RWPE2 (cell line): ENCODE data around the gene BDH1.
"Not testable (repeated sequence)": the region's sequence is repeated elsewhere in the genome, so short reads cannot be mapped to it uniquely, and the experiment has no call there.

Experiments used
- ATAC-seq: fragments of 200-7000 bp; cut with Tn5 transposase; 3 replicates; pipeline ENCODE4 v1.9.1; 2021; ENCODE audit warnings: low read depth
- DNase-seq: peaks from one replicate; pipeline ENCODE4 v3.0.0-alpha.2; 2020; ENCODE audit warnings: low spot score
- H3K27ac ChIP-seq: fragments of 450-650 bp; 2 replicates; pipeline ENCODE4 v1.5.1; 2017; ENCODE audit warnings: mild to moderate bottlenecking; ENCODE audit not compliant: poor library complexity, severe bottlenecking
- H3K27me3 ChIP-seq: fragments of 250-450 bp; sonication (Bioruptor Pico); 2 replicates; pipeline ENCODE4 v1.5.1; 2021; ENCODE audit warnings: mild to moderate bottlenecking, moderate library complexity; ENCODE audit not compliant: insufficient read depth, poor library complexity, severe bottlenecking
- H3K36me3 ChIP-seq: fragments of 250-450 bp; sonication (Bioruptor Pico); 2 replicates; pipeline ENCODE4 v1.5.1; 2020; ENCODE audit warnings: low read depth, mild to moderate bottlenecking, moderate library complexity
- H3K4me1 ChIP-seq: fragments of 250-450 bp; sonication (Bioruptor Pico); 2 replicates; pipeline ENCODE4 v1.5.1; 2021; ENCODE audit warnings: mild to moderate bottlenecking, moderate library complexity; ENCODE audit not compliant: insufficient read depth, poor library complexity, severe bottlenecking
- H3K4me3 ChIP-seq: fragments of 250-450 bp; sonication (Bioruptor Pico); 2 replicates; pipeline ENCODE4 v1.5.1; 2021; ENCODE audit warnings: mild to moderate bottlenecking, moderate library complexity; ENCODE audit not compliant: severe bottlenecking
- H3K9me3 ChIP-seq: fragments of 250-450 bp; sonication (Bioruptor Pico); 2 replicates; pipeline ENCODE4 v1.5.1; 2021; ENCODE audit warnings: mild to moderate bottlenecking, moderate library complexity; ENCODE audit not compliant: severe bottlenecking
- TF ChIP-seq, protein P1 (sequence below): fragments of 450-650 bp; IDR thresholded peaks from one replicate; pipeline ENCODE4 v1.5.1; 2017; ENCODE audit warnings: mild to moderate bottlenecking, moderate library complexity; ENCODE audit not compliant: poor library complexity, severe bottlenecking

BDH1 gene

DNA sequence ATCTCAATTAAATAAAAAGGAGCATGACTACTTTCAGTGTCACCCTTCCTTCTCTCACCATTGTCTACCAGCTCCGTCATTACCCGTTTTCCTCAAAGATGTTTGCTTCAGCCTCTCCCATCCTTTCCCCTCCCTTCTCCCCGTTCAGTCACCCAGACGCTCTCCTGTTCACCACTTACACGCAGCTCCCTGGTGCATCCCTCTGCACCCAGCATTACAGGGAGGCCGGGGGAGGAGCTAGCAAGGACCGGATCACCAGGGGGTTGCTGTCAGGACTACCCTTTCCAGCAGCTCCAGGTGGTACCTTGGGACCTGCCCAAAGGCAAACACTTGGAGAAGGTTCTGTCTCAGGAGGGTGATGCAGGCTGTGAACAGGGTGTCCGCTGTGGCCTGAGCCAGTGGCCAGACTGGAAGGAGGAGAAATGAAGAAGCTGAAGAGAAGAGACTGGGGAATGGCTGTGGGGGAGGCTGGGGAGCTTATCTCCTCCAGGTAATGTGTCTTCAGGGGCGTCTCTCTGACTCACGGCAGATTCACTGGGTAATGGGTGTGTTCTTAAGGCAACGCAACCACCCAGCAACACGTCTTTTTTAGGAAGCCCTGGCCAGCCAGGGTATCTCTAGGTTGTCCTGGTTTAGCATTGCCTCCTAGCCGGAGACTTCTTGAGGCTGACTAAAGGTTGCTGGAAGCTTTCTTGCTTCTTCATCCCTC is 21.8 kb upstream of the BDH1 start:
- H3K9me3 ChIP-seq, result no peaks in the 10 kb centered on the region
- H3K27me3 ChIP-seq, result no peaks in the 10 kb centered on the region
- peaks cover 6% of the 10 kb centered on the region for H3K4me1 ChIP-seq
- TF ChIP-seq, protein P1, sequence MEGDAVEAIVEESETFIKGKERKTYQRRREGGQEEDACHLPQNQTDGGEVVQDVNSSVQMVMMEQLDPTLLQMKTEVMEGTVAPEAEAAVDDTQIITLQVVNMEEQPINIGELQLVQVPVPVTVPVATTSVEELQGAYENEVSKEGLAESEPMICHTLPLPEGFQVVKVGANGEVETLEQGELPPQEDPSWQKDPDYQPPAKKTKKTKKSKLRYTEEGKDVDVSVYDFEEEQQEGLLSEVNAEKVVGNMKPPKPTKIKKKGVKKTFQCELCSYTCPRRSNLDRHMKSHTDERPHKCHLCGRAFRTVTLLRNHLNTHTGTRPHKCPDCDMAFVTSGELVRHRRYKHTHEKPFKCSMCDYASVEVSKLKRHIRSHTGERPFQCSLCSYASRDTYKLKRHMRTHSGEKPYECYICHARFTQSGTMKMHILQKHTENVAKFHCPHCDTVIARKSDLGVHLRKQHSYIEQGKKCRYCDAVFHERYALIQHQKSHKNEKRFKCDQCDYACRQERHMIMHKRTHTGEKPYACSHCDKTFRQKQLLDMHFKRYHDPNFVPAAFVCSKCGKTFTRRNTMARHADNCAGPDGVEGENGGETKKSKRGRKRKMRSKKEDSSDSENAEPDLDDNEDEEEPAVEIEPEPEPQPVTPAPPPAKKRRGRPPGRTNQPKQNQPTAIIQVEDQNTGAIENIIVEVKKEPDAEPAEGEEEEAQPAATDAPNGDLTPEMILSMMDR, result no peak
- H3K27ac ChIP-seq, result no peak overlapping the region
- no peak for ATAC-seq
- DNase-seq, result no peak
- H3K36me3 ChIP-seq, result no peaks in the 10 kb centered on the region
- no peak overlapping the region for H3K4me3 ChIP-seq

DNA sequence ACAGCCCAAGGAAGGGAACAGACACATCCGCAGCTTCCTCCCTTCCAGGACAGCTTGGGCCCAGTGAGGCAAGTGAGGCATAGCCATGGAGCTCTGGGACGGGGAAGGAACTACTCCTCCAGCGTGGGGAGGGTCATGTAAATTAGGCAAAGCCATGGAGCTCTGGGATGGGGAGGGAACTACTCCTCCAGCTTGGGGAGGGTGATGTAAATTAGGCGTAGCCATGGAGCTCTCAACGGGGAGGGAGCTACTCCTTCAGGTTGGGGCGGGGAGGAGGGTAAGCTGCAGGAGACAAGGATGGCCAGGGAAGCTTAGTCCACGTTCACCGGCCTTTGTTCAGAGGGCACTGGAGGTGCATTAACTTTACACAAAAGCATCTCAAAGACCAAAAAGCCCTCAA is 21.1 kb upstream of the BDH1 start:
- H3K4me3 ChIP-seq, result no peak overlapping the region
- H3K36me3 ChIP-seq, result no peaks in the 10 kb centered on the region
- DNase-seq, result no peak
- H3K4me1 ChIP-seq, result peaks cover 6% of the 10 kb centered on the region
- no peak overlapping the region for H3K27ac ChIP-seq
- TF ChIP-seq, protein P1, result no peak
- ATAC-seq, result no peak
- H3K9me3 ChIP-seq, result no peaks in the 10 kb centered on the region
- no peaks in the 10 kb centered on the region for H3K27me3 ChIP-seq

DNA sequence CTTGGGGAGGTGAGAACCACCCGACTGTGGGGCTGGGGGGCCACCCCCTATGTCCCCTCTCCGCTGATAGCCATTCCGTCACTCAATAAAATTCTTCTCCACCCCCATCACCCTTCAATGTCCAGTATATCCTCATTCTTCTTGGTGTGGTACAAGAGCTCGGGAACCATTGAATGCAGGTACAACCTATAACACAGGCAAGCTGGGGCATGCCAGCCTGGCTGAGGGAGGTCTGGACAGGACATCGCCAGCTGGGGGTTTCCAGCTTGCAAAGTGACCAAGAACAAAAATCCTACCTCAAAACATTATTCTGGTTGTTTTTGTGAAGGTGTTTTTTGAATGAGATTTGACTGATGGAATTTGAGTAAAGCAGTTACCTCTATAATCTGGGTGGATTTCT is 19.6 kb upstream of the BDH1 start:
- no peak overlapping the region for H3K4me3 ChIP-seq
- H3K27me3 ChIP-seq, result no peaks in the 10 kb centered on the region
- ATAC-seq (no peak), DNase-seq (no peak)
- TF ChIP-seq, protein P1, result no peak
- no peaks in the 10 kb centered on the region for H3K9me3 ChIP-seq
- peaks cover 6% of the 10 kb centered on the region for H3K4me1 ChIP-seq
- no peaks in the 10 kb centered on the region for H3K36me3 ChIP-seq
- no peak overlapping the region for H3K27ac ChIP-seq

DNA sequence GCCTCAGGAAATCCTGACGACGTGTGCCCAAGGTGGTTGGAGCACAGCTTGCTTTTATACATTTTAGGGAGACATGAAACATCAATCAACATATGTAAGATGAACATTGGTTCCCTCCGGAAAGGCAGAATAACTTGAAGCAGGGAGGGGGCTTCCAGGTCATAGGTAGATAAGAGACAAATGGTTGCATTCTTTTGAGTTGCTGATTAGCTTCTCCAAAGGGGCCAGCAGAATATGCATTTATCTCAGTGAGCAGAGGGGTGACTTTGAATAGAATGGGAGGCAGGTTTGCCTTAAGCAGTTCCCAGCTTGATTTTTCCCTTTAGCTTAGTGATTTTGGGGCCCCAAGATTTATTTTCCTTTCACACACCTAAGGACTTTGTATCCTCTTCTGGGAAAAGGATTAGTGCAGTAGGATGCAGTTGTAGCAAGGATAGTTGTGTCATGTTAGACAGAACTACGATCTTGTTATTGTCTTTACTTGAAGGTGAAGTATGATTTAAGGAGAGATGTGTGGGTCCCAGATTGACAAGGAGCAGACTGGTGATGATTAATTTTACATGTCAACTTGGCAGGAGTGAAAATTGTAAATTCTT is 18.7 kb upstream of the BDH1 start:
- not testable (repeated sequence) for H3K36me3 ChIP-seq, ATAC-seq, H3K27ac ChIP-seq, H3K4me1 ChIP-seq, DNase-seq, H3K9me3 ChIP-seq, H3K27me3 ChIP-seq, H3K4me3 ChIP-seq

DNA sequence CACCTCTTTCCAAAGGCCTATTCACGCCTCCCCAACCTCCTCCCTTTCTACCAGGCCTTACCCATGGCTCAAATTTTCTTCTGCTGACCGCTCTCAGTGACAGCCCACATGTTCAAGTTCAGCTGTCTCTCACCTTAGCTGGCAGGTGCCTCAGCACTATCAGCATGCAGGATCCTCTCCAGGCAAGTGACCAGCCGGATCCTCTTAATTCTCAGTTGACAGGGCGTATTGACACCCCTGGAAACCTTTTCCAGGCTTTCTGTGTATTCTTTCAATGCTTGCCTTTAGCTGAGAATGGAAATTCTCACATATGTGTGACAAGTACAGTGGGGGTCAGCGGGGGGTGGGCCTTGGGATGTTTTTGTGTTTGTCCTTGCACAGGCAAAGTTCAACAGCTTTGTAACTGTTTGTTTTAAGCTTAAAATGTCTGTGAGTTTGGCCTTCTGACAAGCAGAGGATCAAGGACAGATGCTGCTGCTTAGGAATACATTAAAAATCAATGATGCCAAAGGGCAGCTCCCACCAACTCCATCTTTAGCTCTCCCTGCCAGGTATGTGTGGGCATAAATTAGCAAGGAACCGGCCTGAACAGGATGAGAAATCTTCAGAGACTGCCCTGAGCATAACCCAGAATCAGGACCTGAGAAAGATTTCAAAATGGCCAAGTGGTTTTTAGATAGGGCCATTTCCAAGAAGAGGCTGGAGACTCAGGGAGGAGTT is 17.4 kb upstream of the BDH1 start:
- no peaks in the 10 kb centered on the region for H3K36me3 ChIP-seq
- no peaks in the 10 kb centered on the region for H3K27me3 ChIP-seq
- TF ChIP-seq, protein P1, result no peak
- no peak for ATAC-seq
- no peak for DNase-seq
- no peaks in the 10 kb centered on the region for H3K9me3 ChIP-seq
- H3K4me3 ChIP-seq, result no peak overlapping the region
- H3K4me1 ChIP-seq, result peaks cover 6% of the 10 kb centered on the region
- H3K27ac ChIP-seq, result no peak overlapping the region

DNA sequence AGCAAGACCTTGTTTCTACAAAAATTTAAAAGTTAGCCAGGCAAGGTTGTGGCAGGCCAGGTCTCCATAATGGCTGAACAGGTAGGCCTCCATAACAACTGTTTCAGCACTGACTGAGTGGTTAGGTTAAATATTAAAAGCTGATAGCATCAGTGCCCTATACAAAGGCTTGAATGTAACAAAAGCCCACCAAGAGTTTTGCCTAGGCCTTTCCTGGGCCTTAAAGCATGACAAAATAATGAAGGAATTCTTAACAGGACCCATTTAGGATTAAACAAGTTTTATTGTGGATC is 16.1 kb upstream of the BDH1 start:
- DNase-seq, result not testable (repeated sequence)

DNA sequence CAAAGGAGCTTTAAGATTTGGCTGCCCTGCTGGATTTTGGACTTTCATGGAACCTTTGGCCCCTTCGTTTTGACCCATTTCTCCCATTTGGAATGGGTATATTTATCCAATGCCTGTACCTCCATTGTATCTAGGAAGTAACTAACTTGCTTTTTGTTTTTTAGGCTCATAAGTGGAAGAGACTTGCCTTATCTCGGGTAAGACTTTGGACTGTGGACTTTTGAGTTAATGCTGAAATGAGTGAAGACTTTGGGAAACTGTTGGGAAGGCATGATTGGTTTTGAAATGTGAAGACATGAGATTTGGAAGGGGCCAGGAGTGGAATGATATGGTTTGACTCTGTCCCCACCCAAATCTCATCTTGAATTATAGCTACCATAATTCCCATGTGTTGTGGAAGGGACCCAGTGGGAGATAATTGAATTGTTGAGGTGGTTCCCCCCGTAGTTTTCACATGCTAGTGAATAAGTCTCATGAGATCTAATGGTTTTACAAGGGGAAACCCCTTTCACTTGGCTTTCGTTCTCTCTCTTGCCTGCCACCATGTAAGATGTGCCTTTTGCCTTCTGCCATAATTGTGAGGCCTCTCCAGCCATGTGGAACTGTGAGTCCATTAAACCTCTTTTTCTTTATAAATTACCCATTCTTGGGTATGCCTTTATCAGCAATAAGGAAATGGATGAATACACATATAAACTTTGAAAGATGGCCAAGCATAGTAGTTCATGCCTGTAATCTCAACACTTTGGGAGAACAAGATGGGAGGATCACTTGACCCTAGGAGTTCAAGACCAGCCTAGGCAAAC is 15.5 kb upstream of the BDH1 start:
- not testable (repeated sequence) for DNase-seq, H3K36me3 ChIP-seq, H3K4me1 ChIP-seq, H3K27me3 ChIP-seq, H3K4me3 ChIP-seq, ATAC-seq, H3K27ac ChIP-seq, H3K9me3 ChIP-seq

More for the DNA sequence above, 16.1 kb upstream of the BDH1 start:
- not testable (repeated sequence) for H3K4me3 ChIP-seq, ATAC-seq, H3K27me3 ChIP-seq, H3K36me3 ChIP-seq, H3K4me1 ChIP-seq, H3K9me3 ChIP-seq, H3K27ac ChIP-seq
